ENCODE data around the gene ARMCX2.
"Not testable (repeated sequence)": the region's sequence is repeated elsewhere in the genome, so short reads cannot be mapped to it uniquely, and the experiment has no call there.

ARMCX2 gene

GRCh38 chrX:101659601-101660063 is at the start of gene ARMCX2:
ARMCX2 (minus strand) TSS chrX:101659850; CDS start chrX:101657588, 2,262 bp downstream.
- DNase-seq: peak; percentile 13

- no peak for DNase-seq
Observed at GRCh38 chrX:101709384-101709783, 49.7 kb upstream of the ARMCX2 start.

- no peak for DNase-seq
Observed at GRCh38 chrX:101708163-101708562, 48.5 kb upstream of the ARMCX2 start.

- no peak for DNase-seq
Observed at GRCh38 chrX:101693476-101693875, 33.8 kb upstream of the ARMCX2 start.

GRCh38 chrX:101691835-101692234 is 32.2 kb upstream of the ARMCX2 start:
- no peak for DNase-seq

GRCh38 chrX:101686574-101686973 is 26.9 kb upstream of the ARMCX2 start:
- no peak for DNase-seq

GRCh38 chrX:101685923-101686322 is 26.3 kb upstream of the ARMCX2 start:
- DNase-seq: no peak

- DNase-seq: no peak
Observed at GRCh38 chrX:101682723-101683122, 23.1 kb upstream of the ARMCX2 start.

GRCh38 chrX:101677028-101677427 is 17.4 kb upstream of the ARMCX2 start:
- no peak for DNase-seq

GRCh38 chrX:101676571-101676970 is 16.9 kb upstream of the ARMCX2 start:
- DNase-seq: no peak

- no peak for DNase-seq
Observed at GRCh38 chrX:101668143-101668542, 8.5 kb upstream of the ARMCX2 start.

- peak; percentile 52 for DNase-seq
Observed at GRCh38 chrX:101658661-101659491, 774 bp downstream of the ARMCX2 start.

GRCh38 chrX:101657495-101657894 is 2.2 kb downstream of the ARMCX2 start:
- no peak for DNase-seq

GRCh38 chrX:101656817-101657216 is 2.8 kb downstream of the ARMCX2 start:
- no peak for DNase-seq

GRCh38 chrX:101655534-101655933 is 4.1 kb downstream of the ARMCX2 start:
- no peak for DNase-seq

GRCh38 chrX:101647716-101648115 is 11.9 kb downstream of the ARMCX2 start:
- not testable (repeated sequence) for DNase-seq

GRCh38 chrX:101642093-101642492 is 17.6 kb downstream of the ARMCX2 start:
- no peak for DNase-seq

GRCh38 chrX:101639583-101639982 is 20.1 kb downstream of the ARMCX2 start:
- DNase-seq: no peak

- no peak for DNase-seq
Observed at GRCh38 chrX:101619364-101619763, 40.3 kb downstream of the ARMCX2 start.

- peak; percentile 78 for DNase-seq
Observed at GRCh38 chrX:101617211-101618191, 42.1 kb downstream of the ARMCX2 start, which contains the start of gene ARMCX6. ARMCX6 (minus strand) TSS chrX:101618000; CDS start chrX:101616620, 1,380 bp downstream.

- no peak for DNase-seq
Observed at GRCh38 chrX:101605728-101606127, 53.9 kb downstream of the ARMCX2 start.

Measured in activated CD4-positive, alpha-beta T cell treated with anti-CD3 and anti-CD28 coated beads, Interleukin-10, Interleukin-2, amounts not matched to agents 100 ng/mL and 50 ng/mL, durations not matched to agents 16 hours and 8 hours (primary cell).